Psoas muscle (tissue), 8 donors: Measurements from ENCODE around the gene SLC35E1. TPM values are rescaled to one million over a fixed set of nuclear protein-coding genes. Genes with fewer than 3 reads are reported as not detected.

Experiments
- ATAC-seq, 4 donors: fragments of 200-7000 bp; cut with Tn5 transposase; one replicate each; pipeline ENCODE4 v1.9.1; 2020; ENCODE audit warnings: moderate library complexity in 3 of 4, mild to moderate bottlenecking in 2 of 4
- DNase-seq, 2 donors: peaks; one replicate each; pipeline ENCODE4 v3.0.0-alpha.2; 2020
- H3K27ac ChIP-seq: fragments of 200-600 bp; one replicate; pipeline ENCODE4 v1.8.0; 2022
- H3K27me3 ChIP-seq, 3 donors: fragments of 200-600 bp in 1 of 3; one replicate each; pipeline versions ENCODE4 v1.6.1 to v1.8.0; 2013 to 2022; ENCODE audit warnings: low read length in 2 of 3, mild to moderate bottlenecking in 2 of 3, moderate library complexity in 1 of 3; ENCODE audit not compliant: insufficient read depth in 3 of 3
- H3K36me3 ChIP-seq, 2 donors: fragments of 200-600 bp in 1 of 2; one replicate each; pipeline versions ENCODE4 v1.6.1 to v1.8.0; 2013 to 2022; ENCODE audit warnings: low read depth in 1 of 2, mild to moderate bottlenecking in 1 of 2, moderate library complexity in 1 of 2; ENCODE audit not compliant: insufficient read depth in 1 of 2
- H3K4me1 ChIP-seq: fragments of 200-600 bp; one replicate; pipeline ENCODE4 v1.8.0; 2022
- H3K4me3 ChIP-seq: fragments of 200-600 bp; one replicate; pipeline ENCODE4 v1.8.0; 2022; ENCODE audit warnings: mild to moderate bottlenecking
- H3K9me3 ChIP-seq: fragments of 200-600 bp; one replicate; pipeline ENCODE4 v1.8.0; 2022
- CTCF ChIP-seq: fragments of 200-600 bp; IDR thresholded peaks from one replicate; pipeline ENCODE4 v1.8.0; 2022; ENCODE audit warnings: antibody characterized with exemption
- WGBS, 3 donors: extraction: QIAGEN DNeasy Blood & Tissue Kit; methylation state at CpG; one replicate each; pipeline versions ENCODE4 v1.1.6 to v1.1.7; 2013; 5-methylcytosine and 5-hydroxymethylcytosine counted together
- intact Hi-C, 2 donors: fragments of 100-400 bp; cut with DNase I; formaldehyde crosslinking; loops; one replicate each; pipeline versions ENCODE4 v1.11.0 to v1.14.2; 2022
- polyA plus RNA-seq, 3 donors: library from polyadenylated mRNA; stranded (reverse); fragments of 200-250 nt; gene quantifications; one replicate each; pipeline ENCODE4 v1.2.3, GENCODE V29; 2013
- total RNA-seq, 4 donors: library from RNA; stranded (reverse); fragmentation: NEBNext Ultra II Directional in 2 of 4; extraction: Animal tissue kit (Norgen Biotek cat#: 25700) in 2 of 4; gene quantifications; one replicate each; pipeline versions ENCODE4 v1.2.1 to v1.2.4, GENCODE V29; 2021 to 2023
- donor health status: healthy with polysubstance abuse.
- donor health status: DM: no; HTN: no; CAD: no; lungs with moderate emphysema.
- donor health status: Bipolar disorder and iron deficiency.
- donor health status: healthy.
- donor health status: DM: yes; HTN: yes; CAD: no.
- donor health status: DM: no; HTN: no; CAD: no.
- donor health status: DM: no; HTN: no; CAD: no.
- donor health status: DM: yes; HTN: yes; CAD: no.

Gene SLC35E1
- total and polyA plus RNA-seq, 7 donors, result 17.1 to 42.1 (median 27.4) TPM

GRCh38 chr19:16612636-16613035 is 40.4 kb upstream of the SLC35E1 start:
- no peak for TF ChIP-seq CTCF
- Histone ChIP-seq H3K4me1 (peaks cover 60% of the 10 kb centered on the region), H3K9me3 (no peaks in the 10 kb centered on the region), H3K27ac (peak overlapping the region; percentile 75), H3K36me3 (no peaks in the 10 kb centered on the region), H3K4me3 (no peak overlapping the region), H3K27me3 (no peaks in the 10 kb centered on the region)
- DNase-seq (peak in 1 of 2 donors; percentile 2), ATAC-seq (no peak)
- 48 to 52% (median 49%) methylated on average over 3 of the region's 3 CpGs for WGBS, 3 donors
- intact Hi-C loops, result no loop called here

- Histone ChIP-seq H3K27me3 (no peaks in the 10 kb centered on the region), H3K36me3 (no peaks in the 10 kb centered on the region), H3K4me3 (no peak overlapping the region), H3K4me1 (peaks cover 63% of the 10 kb centered on the region), H3K27ac (peak overlapping the region; percentile 75), H3K9me3 (no peaks in the 10 kb centered on the region)
- peak in 1 of 2 donors; percentile 38 for DNase-seq
- intact Hi-C loops, result no loop called here
- ATAC-seq, result no peak
- no peak for TF ChIP-seq CTCF
- 88 to 91% (median 90%) methylated on average over 6 of the region's 6 CpGs for WGBS, 3 donors
Observed at GRCh38 chr19:16611121-16611520, 38.9 kb upstream of the SLC35E1 start.

GRCh38 chr19:16609511-16610200 is 37.4 kb upstream of the SLC35E1 start:
- Histone ChIP-seq H3K27me3 (no peaks in the 10 kb centered on the region), H3K9me3 (no peaks in the 10 kb centered on the region), H3K27ac (peak overlapping the region; percentile 3), H3K4me1 (peaks cover 70% of the 10 kb centered on the region), H3K4me3 (no peak overlapping the region), H3K36me3 (no peaks in the 10 kb centered on the region)
- DNase-seq (peak in 1 of 2 donors; percentile 45), ATAC-seq (no peak)
- intact Hi-C loops, result no loop called here
- 77 to 82% (median 77%) methylated on average over 5 of the region's 5 CpGs for whole genome bisulfite sequencing, 3 donors
- no peak for TF ChIP-seq CTCF

- Histone ChIP-seq H3K4me1 (peaks cover 74% of the 10 kb centered on the region), H3K36me3 (no peaks in the 10 kb centered on the region), H3K27me3 (no peaks in the 10 kb centered on the region), H3K9me3 (no peaks in the 10 kb centered on the region), H3K27ac (peak overlapping the region; percentile 80), H3K4me3 (no peak overlapping the region)
- TF ChIP-seq CTCF, result no peak
- intact Hi-C loops, result no loop called here
- peak; percentile 59 to 83 (median 76) for ATAC-seq
- peak in 1 of 2 donors; percentile 10 for DNase-seq
- 71 to 84% (median 79%) methylated on average over 1 of the region's 1 CpG for WGBS, 3 donors
Observed at GRCh38 chr19:16608290-16608739, 36.1 kb upstream of the SLC35E1 start.

- Histone ChIP-seq H3K4me3 (no peak overlapping the region), H3K9me3 (no peaks in the 10 kb centered on the region), H3K4me1 (peaks cover 73% of the 10 kb centered on the region), H3K27ac (peak overlapping the region; percentile 80), H3K36me3 (no peaks in the 10 kb centered on the region), H3K27me3 (no peaks in the 10 kb centered on the region)
- no peak for TF ChIP-seq CTCF
- intact Hi-C loops, result no loop called here
- WGBS, 3 donors, result 27 to 44% (median 39%) methylated on average over 12 of the region's 12 CpGs
- peak in 1 of 2 donors; percentile 64 for DNase-seq
- peak in 3 of 4 donors; percentile 27 to 34 (median 27) for ATAC-seq
Observed at GRCh38 chr19:16607819-16608218, 35.6 kb upstream of the SLC35E1 start.
